ENCODE results near the gene JAKMIP1.

DNA sequence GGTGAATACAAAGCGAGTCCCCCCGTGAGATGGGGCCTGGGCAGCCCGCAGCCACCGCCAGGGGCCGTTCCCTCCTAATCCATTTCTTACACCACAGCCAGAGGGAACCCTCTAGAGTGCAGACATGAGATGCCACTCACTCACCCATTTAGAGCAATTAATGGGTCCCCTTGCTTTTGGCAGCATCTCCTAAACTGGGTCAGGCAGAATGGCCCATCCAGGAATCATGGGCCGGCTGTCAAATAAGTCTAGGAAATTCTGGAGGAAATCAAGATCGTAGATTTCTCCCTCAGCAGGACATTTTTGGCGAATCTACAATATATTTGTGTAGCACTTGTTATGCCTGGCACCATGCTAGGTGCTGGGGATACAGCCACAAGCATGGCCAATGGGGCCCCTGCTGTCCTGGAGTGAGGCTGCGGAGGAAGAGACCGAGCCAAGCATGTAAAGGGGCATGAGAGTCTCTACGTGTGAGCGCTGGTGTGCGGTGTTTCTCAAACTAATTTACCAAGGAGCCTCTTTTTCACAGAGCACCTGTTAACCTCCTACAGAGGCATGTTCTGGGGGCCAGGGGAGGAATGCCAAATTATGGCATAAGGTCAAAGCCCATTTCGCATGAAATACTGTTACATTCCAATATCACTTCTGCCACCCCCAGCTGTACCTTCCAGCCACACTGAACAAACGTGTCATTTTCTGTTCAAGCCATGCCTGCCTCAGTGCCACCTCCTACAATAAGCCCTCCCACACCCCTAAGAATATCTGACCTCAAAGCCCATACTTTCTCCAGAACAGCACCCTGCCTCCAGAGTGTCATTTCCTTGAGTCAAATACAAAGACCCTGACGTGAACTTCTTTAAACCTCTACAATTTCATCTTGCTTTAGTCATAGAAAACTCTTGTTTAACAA lies 28.1 kb upstream of the JAKMIP1 start:
- TF ChIP-seq CTCF (IDR thresholded peaks at IDR 0.05), result no peak
- TF ChIP-seq, protein P1, sequence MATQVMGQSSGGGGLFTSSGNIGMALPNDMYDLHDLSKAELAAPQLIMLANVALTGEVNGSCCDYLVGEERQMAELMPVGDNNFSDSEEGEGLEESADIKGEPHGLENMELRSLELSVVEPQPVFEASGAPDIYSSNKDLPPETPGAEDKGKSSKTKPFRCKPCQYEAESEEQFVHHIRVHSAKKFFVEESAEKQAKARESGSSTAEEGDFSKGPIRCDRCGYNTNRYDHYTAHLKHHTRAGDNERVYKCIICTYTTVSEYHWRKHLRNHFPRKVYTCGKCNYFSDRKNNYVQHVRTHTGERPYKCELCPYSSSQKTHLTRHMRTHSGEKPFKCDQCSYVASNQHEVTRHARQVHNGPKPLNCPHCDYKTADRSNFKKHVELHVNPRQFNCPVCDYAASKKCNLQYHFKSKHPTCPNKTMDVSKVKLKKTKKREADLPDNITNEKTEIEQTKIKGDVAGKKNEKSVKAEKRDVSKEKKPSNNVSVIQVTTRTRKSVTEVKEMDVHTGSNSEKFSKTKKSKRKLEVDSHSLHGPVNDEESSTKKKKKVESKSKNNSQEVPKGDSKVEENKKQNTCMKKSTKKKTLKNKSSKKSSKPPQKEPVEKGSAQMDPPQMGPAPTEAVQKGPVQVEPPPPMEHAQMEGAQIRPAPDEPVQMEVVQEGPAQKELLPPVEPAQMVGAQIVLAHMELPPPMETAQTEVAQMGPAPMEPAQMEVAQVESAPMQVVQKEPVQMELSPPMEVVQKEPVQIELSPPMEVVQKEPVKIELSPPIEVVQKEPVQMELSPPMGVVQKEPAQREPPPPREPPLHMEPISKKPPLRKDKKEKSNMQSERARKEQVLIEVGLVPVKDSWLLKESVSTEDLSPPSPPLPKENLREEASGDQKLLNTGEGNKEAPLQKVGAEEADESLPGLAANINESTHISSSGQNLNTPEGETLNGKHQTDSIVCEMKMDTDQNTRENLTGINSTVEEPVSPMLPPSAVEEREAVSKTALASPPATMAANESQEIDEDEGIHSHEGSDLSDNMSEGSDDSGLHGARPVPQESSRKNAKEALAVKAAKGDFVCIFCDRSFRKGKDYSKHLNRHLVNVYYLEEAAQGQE (IDR thresholded peaks at IDR 0.05; ENCODE audit: insufficient read depth in 1 of 2, low read depth in 2 of 2, low read length in 1 of 2), result no peak
- TF ChIP-seq POLR2AphosphoS5 (IDR thresholded peaks at IDR 0.05; ENCODE audit: low read depth, low read length), result no peak
- TF ChIP-seq SIN3A (IDR thresholded peaks at IDR 0.05; ENCODE audit: borderline replicate concordance, insufficient read depth, low read depth, low read length), result no peak
- no peak for TF ChIP-seq TCF7L2 (IDR thresholded peaks at IDR 0.05; ENCODE audit: low read depth, low read length)
